Medulla oblongata (tissue), 1 donor: ENCODE measurements around the gene NOX4.
"Not testable (repeated sequence)": the region's sequence is repeated elsewhere in the genome, so short reads cannot be mapped to it uniquely, and the experiment has no call there.

ENCODE experiments used
- DNase-seq: peaks from one replicate; pipeline ENCODE4 v3.0.0-alpha.2; 2015; ENCODE audit errors: extremely low spot score

The NOX4 gene

DNA sequence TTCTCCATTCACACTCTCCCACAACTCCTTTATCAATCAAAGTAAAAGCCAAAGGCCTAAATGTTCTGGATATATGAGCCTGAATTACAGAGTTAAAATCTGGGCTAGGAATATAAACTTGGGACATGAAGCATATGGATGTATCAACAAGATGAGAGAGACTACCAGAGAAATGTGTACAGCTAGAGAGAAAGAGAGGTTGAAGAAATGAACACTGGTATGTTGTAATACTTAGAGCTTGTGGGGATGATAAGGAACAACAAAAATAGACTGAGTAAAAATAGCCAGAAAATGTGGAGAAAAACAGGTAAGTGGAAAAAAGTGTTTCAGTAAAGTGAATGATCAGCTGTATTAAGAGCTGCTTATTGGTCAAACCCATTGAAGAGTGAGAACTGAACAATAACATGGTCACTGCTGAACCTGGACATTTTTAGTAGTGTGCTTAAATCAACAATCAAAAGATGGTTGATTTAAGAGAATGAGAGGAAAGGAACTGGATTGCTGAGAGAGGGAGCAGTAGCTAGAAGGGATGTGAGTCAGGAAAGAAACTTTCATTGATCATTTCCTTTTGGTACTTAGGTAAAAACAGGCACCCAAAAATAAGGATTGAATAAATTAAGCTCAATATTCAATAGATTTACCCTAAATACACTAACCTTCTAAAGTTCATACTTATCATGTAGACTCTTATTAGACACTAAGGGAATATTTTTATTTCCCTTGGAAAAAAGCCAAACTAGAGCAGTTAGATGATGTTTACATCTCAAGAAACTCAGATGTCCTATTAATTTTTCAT is 111.0 kb downstream of the NOX4 start:
- DNase-seq: not testable (repeated sequence)

DNA sequence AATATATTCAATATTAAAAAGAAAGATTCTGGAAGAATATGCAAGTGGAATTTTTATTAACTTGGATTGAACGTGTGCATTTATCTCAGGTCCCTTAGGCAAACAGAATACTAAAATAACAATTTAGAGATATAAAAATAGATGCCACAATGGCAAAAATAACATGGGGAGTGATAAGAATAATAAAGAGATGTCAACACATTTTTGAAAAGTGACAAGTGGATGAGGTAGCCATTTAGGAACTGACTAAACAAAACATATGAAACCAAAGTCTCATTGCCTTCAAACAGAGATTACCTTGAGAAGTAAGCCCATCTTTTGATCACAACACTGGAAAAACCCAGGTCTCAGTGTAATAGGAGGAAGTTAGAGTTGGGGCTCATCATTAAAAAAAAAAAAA is 112.2 kb downstream of the NOX4 start:
- DNase-seq: not testable (repeated sequence)

DNA sequence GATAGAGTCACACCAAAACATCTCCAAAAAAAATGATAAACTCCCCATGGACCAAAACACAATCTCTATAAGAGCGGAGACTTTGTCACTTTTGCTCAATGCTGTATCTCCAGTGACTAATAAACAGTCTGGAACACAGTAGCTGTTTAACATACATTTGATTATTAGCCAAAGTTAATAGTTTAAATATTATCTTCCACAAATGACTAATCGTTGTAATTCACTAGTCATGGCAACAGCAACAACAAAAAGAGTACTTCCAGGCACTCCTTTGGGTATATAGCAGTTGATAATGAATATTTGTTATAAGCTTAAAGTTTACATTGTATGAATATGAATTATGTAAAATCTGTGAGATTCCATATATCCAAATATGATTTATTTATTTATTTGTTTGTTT is 121.8 kb downstream of the NOX4 start:
- DNase-seq: not testable (repeated sequence)

DNA sequence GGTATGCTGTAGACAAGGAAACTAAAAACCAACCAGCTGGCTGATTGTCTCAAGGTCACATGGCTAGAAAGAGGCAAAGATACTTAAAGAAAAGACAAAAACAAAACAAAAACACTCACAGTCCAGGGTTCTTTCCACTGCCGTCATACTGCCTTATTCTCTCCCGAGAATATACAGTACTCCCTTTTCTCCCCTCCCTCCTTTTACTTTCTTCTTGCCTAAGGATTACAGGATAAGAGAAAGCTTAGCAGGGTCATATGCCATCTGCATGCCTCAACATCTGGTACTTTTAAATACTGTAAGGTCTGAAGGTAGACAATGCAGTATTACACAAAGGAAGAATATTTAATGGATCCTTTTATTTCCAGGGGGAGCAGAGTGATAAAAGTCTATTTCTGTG is 126.3 kb downstream of the NOX4 start:
- not testable (repeated sequence) for DNase-seq

DNA sequence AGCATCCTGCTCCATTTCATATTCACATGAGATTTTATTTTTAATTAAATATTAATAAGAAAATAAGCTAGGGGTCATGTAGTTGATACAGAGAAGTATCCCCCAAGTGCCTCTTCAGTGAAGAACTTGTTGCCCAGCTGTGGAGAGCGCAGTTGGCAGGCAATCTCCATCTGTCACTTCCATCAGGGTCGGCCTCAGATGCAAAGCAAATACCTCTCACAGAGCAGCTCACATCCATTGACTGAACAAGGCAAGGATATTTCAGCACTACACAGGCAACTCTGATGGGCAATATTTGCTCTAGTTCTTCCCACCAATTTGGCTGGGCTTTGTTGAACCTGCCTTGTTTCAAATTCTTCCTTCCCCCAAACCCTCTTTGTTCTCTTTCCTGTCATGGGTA is 129.4 kb downstream of the NOX4 start:
- DNase-seq: no peak

DNA sequence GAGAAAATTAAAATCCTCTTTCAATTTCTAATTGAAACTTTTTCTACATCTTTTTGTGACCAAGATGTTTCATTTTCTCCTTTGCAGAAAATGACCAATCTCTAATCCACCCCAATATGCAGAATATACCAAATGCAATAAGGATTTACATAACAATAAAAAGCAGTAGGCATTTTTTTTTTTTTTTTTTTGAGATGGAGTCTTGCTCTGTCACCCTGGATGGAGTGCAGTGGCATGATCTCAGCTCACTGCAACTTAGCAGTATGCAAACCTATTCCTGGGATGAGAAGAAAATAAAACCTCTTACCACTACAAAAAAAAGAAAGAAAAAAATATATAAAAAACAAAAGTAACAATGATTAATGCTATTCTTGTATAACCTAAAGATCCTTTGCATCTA is 132.0 kb downstream of the NOX4 start:
- DNase-seq: not testable (repeated sequence)

DNA sequence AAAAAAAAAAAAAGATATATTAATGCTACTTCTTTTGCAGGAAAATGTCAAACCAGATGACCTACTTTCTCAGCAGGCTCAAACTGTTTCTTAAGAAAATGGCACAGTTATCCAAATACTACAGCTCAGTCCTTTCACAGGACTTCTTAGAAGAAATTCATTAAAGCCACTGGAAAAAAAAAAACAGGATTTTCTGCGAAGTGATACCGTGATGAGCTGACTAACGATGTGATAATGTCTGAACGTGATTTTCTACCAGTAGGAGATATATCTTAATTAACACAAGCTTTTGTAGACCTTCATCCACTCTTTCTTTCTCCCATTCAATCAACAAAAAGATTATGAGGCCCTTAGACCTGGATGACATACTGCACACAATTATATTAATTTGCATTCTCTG is 132.4 kb downstream of the NOX4 start:
- DNase-seq: no peak

DNA sequence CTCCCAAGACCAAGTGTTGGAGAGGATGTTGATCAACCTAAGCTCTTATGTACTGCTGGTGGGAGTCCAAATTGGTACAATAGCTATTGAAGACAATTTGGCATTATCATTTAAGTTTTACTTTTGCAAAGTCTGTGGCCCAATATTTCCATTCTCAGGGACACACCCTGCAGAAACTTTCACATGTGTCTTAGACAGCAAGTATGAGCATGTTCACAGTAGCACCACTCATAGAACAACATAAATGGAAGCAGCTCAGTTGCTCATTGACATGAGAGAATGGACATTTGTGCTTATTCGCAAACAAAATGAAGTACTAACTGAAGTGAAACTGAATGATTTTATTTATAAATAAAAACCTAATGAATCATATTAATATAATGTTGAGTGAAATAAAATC is 135.5 kb downstream of the NOX4 start:
- no peak for DNase-seq

DNA sequence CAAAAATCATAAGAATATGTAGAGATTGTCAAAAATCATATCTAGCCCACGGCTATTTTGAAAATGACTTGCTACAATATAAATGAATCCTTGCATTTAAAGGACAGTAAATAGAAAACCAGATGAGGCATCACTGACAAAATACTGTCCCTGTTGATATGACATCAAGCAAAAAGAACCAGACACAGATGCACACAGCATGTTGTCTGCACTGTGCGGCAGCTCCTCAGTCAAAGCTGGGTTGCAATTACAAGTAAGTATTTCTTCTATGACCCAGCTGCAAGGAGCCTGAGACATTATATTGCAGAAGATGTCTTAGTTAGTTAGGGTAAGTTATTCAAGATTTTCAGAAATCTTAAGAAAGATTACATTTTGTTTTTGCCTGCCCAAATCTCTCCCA is 136.7 kb downstream of the NOX4 start:
- DNase-seq: not testable (repeated sequence)

DNA sequence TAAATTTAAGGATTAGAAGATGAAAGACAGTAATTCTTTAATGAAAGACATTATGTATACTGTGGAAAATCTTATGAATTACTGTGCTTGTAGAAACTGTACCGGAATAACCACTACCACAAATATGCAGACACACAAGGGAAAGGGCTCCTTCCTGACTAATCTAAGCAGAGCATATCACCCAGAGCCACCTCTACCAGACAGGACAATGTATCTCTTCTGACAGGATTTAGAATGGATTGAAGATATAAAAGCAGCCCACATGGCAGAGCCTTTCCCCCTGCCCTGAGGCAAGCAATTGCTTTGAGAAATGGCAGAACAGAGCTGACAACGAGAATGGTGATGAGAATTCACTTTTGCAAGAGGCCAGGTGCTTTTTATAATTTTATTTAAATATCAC is 144.1 kb downstream of the NOX4 start:
- no peak for DNase-seq

DNA sequence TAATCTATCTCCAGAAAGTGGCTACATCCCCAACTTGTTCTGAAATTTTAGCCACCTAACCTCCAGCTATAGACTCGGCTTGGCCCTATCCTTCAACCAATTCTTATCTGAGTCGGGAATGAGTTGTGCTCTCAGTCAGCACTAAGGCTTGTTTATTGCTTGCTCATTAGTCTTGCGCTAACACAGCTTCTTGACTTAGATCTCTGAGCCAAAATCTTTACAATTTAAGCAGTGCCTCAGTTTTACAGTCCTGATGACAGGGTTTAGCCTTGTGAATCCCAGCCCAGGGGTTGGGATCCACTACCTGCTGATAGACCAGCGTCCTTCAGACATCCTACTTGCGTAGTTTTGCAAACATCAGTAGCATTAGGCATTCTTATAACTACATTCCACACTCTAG is 144.6 kb downstream of the NOX4 start:
- DNase-seq: no peak

DNA sequence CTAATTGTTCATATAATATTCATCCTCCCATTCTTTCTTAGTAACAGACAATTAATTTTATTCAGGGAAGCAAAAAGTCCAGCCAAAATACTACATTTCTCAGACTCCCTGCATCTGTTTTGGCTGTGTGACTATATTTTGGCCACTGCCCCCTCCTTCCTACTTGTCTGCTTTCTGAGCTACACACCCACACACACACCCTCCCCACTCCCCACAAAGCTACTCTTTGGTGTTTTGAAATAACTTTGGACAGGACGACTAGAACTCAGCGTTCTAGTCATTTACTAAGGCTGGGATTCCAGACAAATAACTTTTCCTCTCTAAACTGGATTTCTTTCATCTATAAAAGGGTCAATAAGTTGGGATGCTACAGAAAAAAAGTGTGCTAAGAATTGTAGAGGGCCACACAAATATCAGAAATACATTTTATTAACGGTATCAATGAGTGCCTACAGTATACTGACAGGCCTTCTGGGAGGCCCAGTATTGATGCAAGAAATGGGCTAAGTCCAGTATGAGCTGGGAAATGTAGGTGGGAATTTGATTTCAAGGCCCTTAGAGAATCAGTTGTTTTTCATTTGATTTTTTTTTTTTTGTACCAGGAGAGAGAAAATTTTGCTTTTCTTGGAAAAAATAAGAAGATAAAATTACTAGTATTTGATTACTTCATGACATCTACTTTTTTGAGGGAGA is 148.1 kb downstream of the NOX4 start:
- not testable (repeated sequence) for DNase-seq

DNA sequence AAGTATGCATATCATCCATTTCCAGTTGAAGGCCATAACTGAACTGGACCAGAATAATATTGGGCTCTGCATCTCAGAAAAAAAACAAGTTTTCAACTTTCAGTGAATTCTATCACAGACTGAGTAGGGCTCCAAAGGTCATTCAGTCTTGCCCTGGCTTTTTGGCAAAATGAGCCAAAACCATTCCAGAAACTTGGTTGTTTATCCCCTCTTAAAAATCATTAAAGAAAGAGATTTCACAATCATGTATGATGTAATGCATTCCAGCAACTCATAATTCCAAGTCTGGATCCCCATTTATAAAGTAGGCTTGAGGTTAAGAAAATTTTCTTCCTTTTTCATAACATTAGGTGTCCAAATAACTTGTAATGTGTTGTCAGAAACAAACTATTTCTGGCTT is 150.7 kb downstream of the NOX4 start:
- DNase-seq: not testable (repeated sequence)

DNA sequence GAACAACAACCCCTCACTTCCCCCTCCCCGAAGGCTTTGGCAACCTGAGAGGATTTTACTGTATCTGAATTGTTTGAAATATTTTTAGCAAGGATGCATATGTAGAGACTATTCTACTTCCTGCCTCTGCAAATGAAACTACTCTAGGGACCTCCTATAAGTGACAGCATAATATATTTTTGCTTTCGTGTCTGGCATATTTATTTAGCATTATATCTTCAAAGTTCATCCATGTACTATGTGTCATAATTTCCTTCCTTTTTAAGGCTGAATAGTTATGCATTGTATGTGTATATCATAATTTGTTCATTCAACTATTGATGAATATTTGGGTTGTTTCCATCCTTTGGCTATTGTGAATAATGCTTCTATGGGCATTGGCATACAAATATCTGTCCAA is 153.1 kb downstream of the NOX4 start:
- not testable (repeated sequence) for DNase-seq

DNA sequence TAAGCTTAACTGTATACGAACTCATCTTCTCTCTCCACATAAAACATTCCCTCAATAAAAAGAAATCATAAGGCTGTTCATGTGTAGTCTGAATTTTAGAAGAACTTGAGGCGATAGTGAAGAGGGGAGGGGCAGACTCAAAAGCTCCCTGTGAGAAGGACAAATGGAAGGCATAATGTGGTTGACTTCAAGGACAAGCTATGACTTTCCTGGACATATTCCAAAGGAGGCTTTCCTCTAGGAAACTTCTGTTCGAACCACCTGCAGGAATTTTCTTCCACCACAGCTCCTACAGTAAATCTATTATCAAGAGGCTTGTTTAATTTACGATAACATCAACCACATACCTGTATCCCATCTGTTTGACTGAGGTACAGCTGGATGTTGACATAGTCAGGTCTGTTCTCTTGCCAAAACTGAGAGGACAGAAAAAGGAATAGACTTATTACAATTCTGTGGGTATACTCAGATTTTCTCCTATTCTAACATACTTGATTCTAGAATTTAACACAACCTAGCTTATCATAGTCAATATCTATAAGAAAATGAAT is 154.0 kb downstream of the NOX4 start:
- not testable (repeated sequence) for DNase-seq

DNA sequence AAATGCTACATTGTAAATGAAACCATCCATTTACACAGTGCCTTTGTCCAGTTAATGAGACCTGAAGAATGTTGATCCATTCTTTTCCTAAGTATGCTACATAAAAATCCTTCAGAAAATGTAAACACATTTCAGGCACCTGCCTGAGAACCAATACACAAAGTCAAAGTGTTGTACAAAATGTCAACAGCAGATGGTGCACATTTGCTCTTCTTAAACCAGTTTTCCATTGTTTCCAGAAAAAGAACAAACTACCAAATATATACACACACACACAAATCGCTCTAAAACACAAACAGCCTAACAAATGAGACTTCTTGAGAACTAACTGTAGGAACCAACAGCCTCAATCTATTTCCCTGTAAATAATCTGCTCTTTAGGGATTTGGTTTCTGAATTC is 157.5 kb downstream of the NOX4 start:
- DNase-seq: peak; percentile 75

DNA sequence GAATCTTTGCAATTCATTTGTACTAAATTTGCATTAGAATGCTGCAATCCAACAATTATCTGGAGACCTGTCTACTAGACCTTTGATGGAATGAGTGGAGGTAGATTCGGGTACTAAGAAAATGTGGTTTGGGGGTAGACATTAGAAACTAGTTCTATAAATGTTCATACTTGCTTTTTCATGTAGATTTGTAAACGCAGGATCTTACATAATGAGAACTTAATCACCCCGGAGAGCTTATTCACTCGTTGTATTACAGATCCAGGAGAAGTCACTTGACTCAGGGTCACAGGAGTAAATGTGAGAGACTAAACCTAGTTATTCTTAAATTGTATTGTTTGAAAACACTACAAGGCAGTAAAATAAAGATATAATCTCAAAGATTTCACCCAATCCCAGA is 159.2 kb downstream of the NOX4 start:
- DNase-seq: not testable (repeated sequence)

DNA sequence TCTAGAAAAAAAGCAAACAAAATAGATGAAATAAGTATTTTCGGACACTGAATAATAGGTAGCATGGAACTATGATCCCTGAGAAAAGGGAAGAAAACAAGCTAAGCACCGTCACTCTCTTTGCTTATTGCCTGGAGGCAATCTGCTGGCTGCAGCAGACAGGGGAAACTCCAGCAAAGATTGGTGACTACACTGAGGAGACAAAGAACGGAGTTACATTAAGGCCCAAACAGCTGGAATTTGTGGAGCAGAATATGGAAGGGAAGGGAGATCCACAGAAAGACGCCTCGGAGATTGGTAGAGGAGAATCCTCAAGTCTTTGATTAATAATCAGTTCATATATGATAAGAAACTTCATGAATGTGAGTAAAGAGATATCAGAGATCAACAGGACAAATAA is 163.3 kb downstream of the NOX4 start:
- peak; percentile 12 for DNase-seq

DNA sequence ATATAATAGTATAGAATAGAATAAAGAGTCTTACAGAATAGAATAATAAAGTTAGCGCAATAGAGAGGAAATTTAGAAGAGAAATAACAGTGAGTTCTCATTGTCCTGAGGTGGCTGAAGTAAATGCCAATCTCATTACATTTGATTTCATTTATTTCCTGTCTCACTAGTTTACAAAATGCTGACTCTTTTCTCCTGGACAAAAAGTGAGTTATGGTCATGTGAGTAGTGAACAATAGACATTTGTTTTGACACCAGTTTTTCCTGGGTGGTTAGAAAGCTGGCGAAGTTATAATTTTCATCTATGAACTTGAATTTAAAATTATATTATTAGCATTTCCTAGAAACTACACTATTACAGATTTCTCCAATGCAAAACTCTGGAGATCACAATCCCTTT is 169.8 kb downstream of the NOX4 start:
- peak; percentile 16 for DNase-seq

DNA sequence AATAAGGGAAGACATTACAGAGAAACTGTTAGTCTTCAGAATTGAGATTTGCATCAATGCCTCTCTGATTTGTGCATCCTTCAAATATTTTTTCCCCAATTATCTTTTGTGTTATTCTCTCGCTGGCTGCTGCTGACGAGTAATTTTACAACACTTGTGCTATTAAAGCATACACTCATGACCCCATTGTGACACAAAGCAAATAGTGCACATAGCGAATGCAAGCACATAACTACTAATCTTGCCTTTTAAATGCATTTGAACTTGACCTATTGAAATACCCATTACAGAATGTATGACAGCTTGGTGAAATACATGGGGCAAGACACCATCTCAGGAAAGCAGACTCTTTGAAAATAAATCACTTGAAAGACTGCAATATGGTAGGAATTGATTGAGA is 180.6 kb downstream of the NOX4 start:
- DNase-seq: not testable (repeated sequence)

DNA sequence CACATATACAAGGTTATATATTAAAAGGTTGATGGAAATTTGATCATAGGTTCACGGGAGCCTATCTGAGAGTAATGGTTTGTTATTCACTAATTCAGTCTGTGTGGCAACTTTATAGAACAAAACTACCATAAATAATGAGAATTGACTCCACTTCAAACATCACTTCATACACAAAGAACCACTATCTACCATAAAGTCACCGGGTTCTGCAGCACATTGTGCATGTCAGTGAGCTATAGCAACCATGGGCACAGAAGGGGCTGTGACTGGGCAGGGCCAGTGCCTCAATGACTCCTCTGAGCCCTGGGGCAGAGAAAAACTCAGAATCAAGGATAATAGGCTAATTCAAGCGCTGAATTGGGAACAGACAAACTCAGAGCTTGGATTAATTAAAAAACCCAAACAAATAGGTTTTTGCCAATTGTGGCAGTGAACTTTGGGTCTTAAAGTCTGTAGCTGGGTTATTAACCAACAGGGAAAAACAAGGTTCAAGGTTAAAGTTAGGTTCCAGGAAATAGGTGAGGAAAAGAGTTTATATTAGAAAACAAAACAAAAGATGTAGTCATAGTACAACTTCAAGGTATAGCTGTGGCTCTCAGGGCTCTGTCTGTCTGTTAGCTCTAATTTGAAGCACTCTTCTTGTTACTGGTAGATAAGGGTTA is 181.7 kb downstream of the NOX4 start:
- DNase-seq: not testable (repeated sequence)

DNA sequence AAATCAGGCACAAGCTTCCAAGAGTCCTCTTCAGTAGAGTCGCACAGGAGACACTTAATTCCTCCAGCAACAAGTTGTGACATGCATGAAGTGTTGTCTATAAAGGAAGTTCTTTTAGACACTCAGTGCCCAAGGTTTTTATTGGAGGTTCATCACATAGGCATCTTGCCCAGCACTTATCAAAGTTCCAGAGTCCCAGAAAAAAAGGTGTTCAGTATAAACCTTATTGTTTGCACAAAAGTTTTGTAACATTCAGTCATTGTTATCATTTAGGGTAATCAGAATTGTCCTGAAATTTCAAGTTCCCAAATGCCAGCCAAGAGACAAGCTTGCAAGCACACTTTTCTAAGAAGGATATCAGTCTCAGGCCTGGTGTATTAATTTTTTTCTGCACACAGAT is 182.9 kb downstream of the NOX4 start:
- not testable (repeated sequence) for DNase-seq
